Dendritic cell treated with granulocyte-macrophage colony-stimulating factor and Interleukin-4, amounts not matched to agents 40 ng/mL and 50 ng/mL, for 4 days (primary cell): ENCODE results near the gene TMPRSS11A.

Source experiments
- H3K27ac Mint-ChIP-seq: one replicate; pipeline ENCODE4 v1.8.0; 2022; ENCODE audit warnings: mild to moderate bottlenecking, mixed read lengths
- H3K27me3 Mint-ChIP-seq: one replicate; pipeline ENCODE4 v1.8.0; 2022; ENCODE audit warnings: mild to moderate bottlenecking, mixed read lengths
- H3K36me3 Mint-ChIP-seq: one replicate; pipeline ENCODE4 v1.8.0; 2022; ENCODE audit warnings: low read depth, mixed read lengths
- H3K4me1 Mint-ChIP-seq: one replicate; pipeline ENCODE4 v1.8.0; 2022; ENCODE audit warnings: low read depth, mixed read lengths
- H3K4me3 Mint-ChIP-seq: one replicate; pipeline ENCODE4 v1.8.0; 2022; ENCODE audit warnings: mild to moderate bottlenecking, moderate library complexity, mixed read lengths
- H3K9me3 Mint-ChIP-seq: one replicate; pipeline ENCODE4 v1.8.0; 2022; ENCODE audit warnings: mixed read lengths
- intact Hi-C: fragments of 100-400 bp; cut with micrococcal nuclease; formaldehyde crosslinking; loops from one replicate; pipeline ENCODE4 v1.15.0; 2022

TMPRSS11A gene

GRCh38 chr4:67899096-67899495 lies 64.2 kb downstream of the TMPRSS11A start:
- Mint-ChIP-seq H3K4me1 (peaks cover 17% of the 10 kb centered on the region), H3K27me3 (no peaks in the 10 kb centered on the region), H3K9me3 (peaks cover 9% of the 10 kb centered on the region), H3K36me3 (no peaks in the 10 kb centered on the region), H3K4me3 (no peak overlapping the region), H3K27ac (no peak overlapping the region)
- intact Hi-C loops = no loop called here

DNA sequence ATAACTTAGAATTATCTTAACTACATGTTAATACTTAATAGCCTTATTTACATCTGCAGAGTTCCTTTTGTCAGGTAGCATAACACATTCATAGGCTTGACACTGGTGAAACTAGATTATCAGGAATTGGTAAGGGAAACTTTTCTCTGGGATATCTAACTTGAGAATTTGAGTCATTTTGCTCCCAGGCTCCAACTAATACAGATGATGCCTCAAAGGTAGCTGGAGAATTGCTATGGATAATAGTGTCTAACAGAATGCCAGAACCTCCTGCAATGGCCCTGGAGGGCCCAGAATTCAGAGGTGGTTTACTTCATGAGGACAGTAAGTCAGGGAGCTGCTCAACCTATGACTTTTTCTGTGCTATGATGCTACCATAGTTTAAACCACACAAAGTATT lies 65.6 kb downstream of the TMPRSS11A start:
- Mint-ChIP-seq H3K27ac (no peak overlapping the region), H3K4me1 (peaks cover 17% of the 10 kb centered on the region), H3K9me3 (peaks cover 9% of the 10 kb centered on the region), H3K27me3 (no peaks in the 10 kb centered on the region), H3K36me3 (no peaks in the 10 kb centered on the region), H3K4me3 (no peak overlapping the region)
- intact Hi-C loops = no loop called here

GRCh38 chr4:67896421-67897065 lies 66.8 kb downstream of the TMPRSS11A start:
- H3K4me1 Mint-ChIP-seq = peaks cover 17% of the 10 kb centered on the region
- peaks cover 9% of the 10 kb centered on the region for H3K9me3 Mint-ChIP-seq
- H3K27me3 Mint-ChIP-seq = no peaks in the 10 kb centered on the region
- peak overlapping the region; percentile 58 for H3K27ac Mint-ChIP-seq
- intact Hi-C loops = no loop called here
- no peaks in the 10 kb centered on the region for H3K36me3 Mint-ChIP-seq
- H3K4me3 Mint-ChIP-seq = no peak overlapping the region

GRCh38 chr4:67894659-67895058 lies 68.6 kb downstream of the TMPRSS11A start:
- H3K27me3 Mint-ChIP-seq = no peaks in the 10 kb centered on the region
- peaks cover 9% of the 10 kb centered on the region for H3K9me3 Mint-ChIP-seq

GRCh38 chr4:67892905-67893304 lies 70.4 kb downstream of the TMPRSS11A start:
- intact Hi-C loops = no loop called here
- no peaks in the 10 kb centered on the region for H3K27me3 Mint-ChIP-seq
- H3K36me3 Mint-ChIP-seq = no peaks in the 10 kb centered on the region
- H3K27ac Mint-ChIP-seq = no peak overlapping the region
- peaks cover 9% of the 10 kb centered on the region for H3K9me3 Mint-ChIP-seq
- H3K4me1 Mint-ChIP-seq = peaks cover 13% of the 10 kb centered on the region
- H3K4me3 Mint-ChIP-seq = no peak overlapping the region

More at GRCh38 chr4:67894659-67895058, 68.6 kb downstream of the TMPRSS11A start:
- H3K27ac Mint-ChIP-seq = no peak overlapping the region
- H3K4me1 Mint-ChIP-seq = peaks cover 17% of the 10 kb centered on the region
- H3K36me3 Mint-ChIP-seq = no peaks in the 10 kb centered on the region
- intact Hi-C loops = no loop called here
- no peak overlapping the region for H3K4me3 Mint-ChIP-seq

DNA sequence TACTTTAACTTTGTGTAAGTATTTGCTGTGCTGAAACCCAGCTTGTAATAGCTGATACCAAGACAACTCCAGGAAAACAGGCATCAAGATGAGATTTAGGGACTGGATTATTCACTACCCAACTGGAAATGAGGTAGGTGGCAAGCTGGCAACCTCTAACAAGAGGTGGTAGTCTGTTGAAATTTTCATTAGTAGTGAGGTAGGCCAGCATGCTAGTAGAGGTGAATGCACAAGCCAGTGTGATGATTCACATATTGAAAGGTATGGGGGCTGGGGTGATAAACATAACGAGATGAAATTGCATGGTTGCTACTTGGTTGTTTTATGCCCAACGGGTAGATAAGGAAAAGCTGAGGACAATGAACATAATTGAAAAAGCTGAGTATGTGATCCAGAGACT lies 71.0 kb downstream of the TMPRSS11A start:
- Mint-ChIP-seq H3K4me1 (peaks cover 13% of the 10 kb centered on the region), H3K36me3 (no peaks in the 10 kb centered on the region), H3K4me3 (no peak overlapping the region), H3K27me3 (no peaks in the 10 kb centered on the region), H3K9me3 (peaks cover 9% of the 10 kb centered on the region), H3K27ac (no peak overlapping the region)
- intact Hi-C loops = no loop called here

DNA sequence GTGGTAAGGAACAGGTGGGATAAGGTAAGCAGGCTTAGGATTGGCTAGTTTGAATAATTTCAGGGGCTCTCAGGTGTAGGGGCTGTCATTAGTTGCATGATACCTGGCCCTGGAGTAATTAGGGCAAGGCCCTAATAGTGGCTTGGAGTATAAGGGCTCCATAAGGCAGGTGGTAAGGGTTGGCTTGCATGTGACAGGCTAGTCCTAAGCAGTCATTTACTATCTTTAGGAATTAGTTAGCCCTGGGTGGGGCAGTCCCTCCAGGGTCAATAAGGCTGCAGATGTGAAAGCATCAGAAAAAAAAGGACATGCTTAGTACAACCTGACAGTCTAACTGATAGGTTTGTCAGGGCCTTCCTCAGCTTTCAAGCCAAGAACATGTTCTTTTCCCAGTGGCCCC lies 71.6 kb downstream of the TMPRSS11A start:
- Mint-ChIP-seq H3K27me3 (no peaks in the 10 kb centered on the region), H3K4me3 (no peak overlapping the region), H3K27ac (no peak overlapping the region), H3K4me1 (peaks cover 14% of the 10 kb centered on the region), H3K36me3 (no peaks in the 10 kb centered on the region), H3K9me3 (peaks cover 7% of the 10 kb centered on the region)
- intact Hi-C loops = no loop called here

DNA sequence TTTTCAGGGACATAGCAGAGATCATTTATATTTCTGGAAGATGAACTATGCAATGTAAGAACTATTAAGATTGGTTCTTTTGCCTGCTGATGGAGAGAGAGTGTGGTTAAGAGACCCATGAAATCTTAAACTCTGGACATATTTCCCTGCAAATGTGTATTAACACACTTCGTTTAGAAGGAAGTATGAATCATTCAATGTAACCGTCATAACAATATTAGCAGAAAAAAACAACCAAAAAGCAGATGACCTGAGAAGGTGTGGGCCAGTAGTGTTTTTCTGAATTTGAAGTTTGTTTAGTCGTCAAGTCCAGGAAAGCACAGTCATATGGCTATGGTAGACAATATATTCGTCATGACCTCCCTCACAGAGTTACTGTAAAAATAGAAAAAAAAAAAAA lies 77.0 kb downstream of the TMPRSS11A start:
- peaks cover 27% of the 10 kb centered on the region for H3K4me1 Mint-ChIP-seq

GRCh38 chr4:67885762-67886161 lies 77.5 kb downstream of the TMPRSS11A start:
- Mint-ChIP-seq H3K36me3 (no peaks in the 10 kb centered on the region), H3K4me3 (no peak overlapping the region), H3K27ac (peak overlapping the region; percentile 64), H3K27me3 (no peaks in the 10 kb centered on the region), H3K9me3 (no peaks in the 10 kb centered on the region), H3K4me1 (peaks cover 27% of the 10 kb centered on the region)
- intact Hi-C loops = no loop called here

More for the DNA sequence above, 77.0 kb downstream of the TMPRSS11A start:
- intact Hi-C loops = no loop called here
- no peaks in the 10 kb centered on the region for H3K27me3 Mint-ChIP-seq
- no peak overlapping the region for H3K4me3 Mint-ChIP-seq
- no peaks in the 10 kb centered on the region for H3K36me3 Mint-ChIP-seq
- H3K9me3 Mint-ChIP-seq = no peaks in the 10 kb centered on the region
- peak overlapping the region; percentile 64 for H3K27ac Mint-ChIP-seq

- no peaks in the 10 kb centered on the region for H3K36me3 Mint-ChIP-seq
- no peaks in the 10 kb centered on the region for H3K27me3 Mint-ChIP-seq
- H3K27ac Mint-ChIP-seq = peak overlapping the region; percentile 50
- H3K4me3 Mint-ChIP-seq = no peak overlapping the region
- peaks cover 23% of the 10 kb centered on the region for H3K4me1 Mint-ChIP-seq
- H3K9me3 Mint-ChIP-seq = no peaks in the 10 kb centered on the region
- intact Hi-C loops = no loop called here
Observed at GRCh38 chr4:67884701-67885100, 78.6 kb downstream of the TMPRSS11A start.

GRCh38 chr4:67883902-67884301 lies 79.4 kb downstream of the TMPRSS11A start, which contains the start of gene TMPRSS11D:
Gene TMPRSS11D (minus strand): TSS chr4:67884002. CDS start chr4:67883933, 69 bp downstream.
- Mint-ChIP-seq H3K36me3 (no peaks in the 10 kb centered on the region), H3K9me3 (no peaks in the 10 kb centered on the region), H3K4me1 (peaks cover 27% of the 10 kb centered on the region), H3K27ac (peak within 1 kb of the TSS; percentile 50), H3K4me3 (no peak within 1 kb of the TSS), H3K27me3 (no peaks in the 10 kb centered on the region)
- intact Hi-C loops = no loop called here

GRCh38 chr4:67883458-67883857 lies 79.8 kb downstream of the TMPRSS11A start:
- Mint-ChIP-seq H3K27ac (no peak overlapping the region), H3K4me3 (no peak overlapping the region), H3K27me3 (no peaks in the 10 kb centered on the region)

GRCh38 chr4:67880866-67881610 lies 82.3 kb downstream of the TMPRSS11A start:
- Mint-ChIP-seq H3K9me3 (no peaks in the 10 kb centered on the region), H3K27me3 (no peaks in the 10 kb centered on the region), H3K4me3 (no peak overlapping the region), H3K4me1 (peaks cover 20% of the 10 kb centered on the region), H3K27ac (no peak overlapping the region), H3K36me3 (no peaks in the 10 kb centered on the region)
- intact Hi-C loops = no loop called here

More at GRCh38 chr4:67883458-67883857, 79.8 kb downstream of the TMPRSS11A start:
- H3K9me3 Mint-ChIP-seq = no peaks in the 10 kb centered on the region
- H3K36me3 Mint-ChIP-seq = no peaks in the 10 kb centered on the region
- intact Hi-C loops = no loop called here
- peaks cover 27% of the 10 kb centered on the region for H3K4me1 Mint-ChIP-seq

DNA sequence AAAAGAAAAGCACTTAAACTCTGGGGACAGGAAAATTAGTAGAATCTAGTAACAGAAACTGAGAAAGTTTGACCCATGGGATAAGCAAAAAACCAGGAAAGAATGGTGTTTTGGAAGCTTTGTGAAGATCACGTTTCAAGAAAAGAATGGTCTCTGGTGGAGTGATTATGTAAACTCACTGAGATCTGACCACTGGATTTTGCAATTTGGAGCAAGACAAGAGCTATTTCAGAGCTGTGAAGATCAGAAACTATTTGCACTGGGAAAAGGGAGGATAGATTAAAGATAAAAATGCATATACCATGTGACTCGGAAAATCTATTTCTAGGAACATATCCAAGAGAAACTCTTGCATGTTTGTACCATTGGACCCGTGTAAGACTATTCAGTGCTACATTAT lies 83.8 kb downstream of the TMPRSS11A start:
- Mint-ChIP-seq H3K9me3 (no peaks in the 10 kb centered on the region), H3K4me1 (peaks cover 10% of the 10 kb centered on the region), H3K36me3 (no peaks in the 10 kb centered on the region), H3K4me3 (no peak overlapping the region), H3K27me3 (no peaks in the 10 kb centered on the region), H3K27ac (no peak overlapping the region)
- intact Hi-C loops = no loop called here
